SK-N-SH treated with all-trans-retinoic acid at 6 μM for 48 hours (cell line): Measurements from ENCODE around the gene ZNF428.

Experiments used
- ATAC-seq: fragments of 200-7000 bp; cut with Tn5 transposase; 3 replicates; pipeline ENCODE4 v1.9.1; 2020; ENCODE audit warnings: mild to moderate bottlenecking, moderate library complexity
- ARNTL ChIP-seq: fragments of 450-650 bp; formaldehyde crosslinking; IDR thresholded peaks from 2 replicates; pipeline ENCODE4 v1.5.0; 2020; ENCODE audit warnings: low read depth, mild to moderate bottlenecking, moderate library complexity, borderline replicate concordance
- BACH2 ChIP-seq: fragments of 250-450 bp; sonication (Bioruptor Pico); IDR thresholded peaks from 2 replicates; pipeline ENCODE4 v1.9.0; 2021; ENCODE audit warnings: mild to moderate bottlenecking, borderline replicate concordance
- CREB5 ChIP-seq: fragments of 250-450 bp; sonication (Bioruptor Pico); IDR thresholded peaks from 2 replicates; pipeline ENCODE4 v1.5.1; 2020; ENCODE audit warnings: low read depth, mild to moderate bottlenecking, moderate library complexity
- CSDC2 ChIP-seq: fragments of 250-450 bp; sonication (Bioruptor Pico); IDR thresholded peaks from 2 replicates; pipeline ENCODE4 v1.5.0; 2020; ENCODE audit warnings: mild to moderate bottlenecking, moderate library complexity
- ESRRG ChIP-seq: fragments of 250-450 bp; sonication (Bioruptor Pico); IDR thresholded peaks from 2 replicates; pipeline ENCODE4 v1.6.1; 2021; ENCODE audit warnings: mild to moderate bottlenecking
- GLIS3 ChIP-seq: fragments of 250-450 bp; sonication (Bioruptor Pico); IDR thresholded peaks from 2 replicates; pipeline ENCODE4 v1.5.0; 2020; ENCODE audit warnings: mild to moderate bottlenecking, moderate library complexity
- ISL1 ChIP-seq: fragments of 250-450 bp; sonication (Bioruptor Pico); IDR thresholded peaks from 2 replicates; pipeline ENCODE4 v2.1.2; 2022; ENCODE audit warnings: mild to moderate bottlenecking, moderate library complexity
- PPARA ChIP-seq: fragments of 250-450 bp; sonication (Bioruptor Pico); IDR thresholded peaks from 2 replicates; pipeline ENCODE4 v1.5.0; 2020; ENCODE audit warnings: mild to moderate bottlenecking, borderline replicate concordance
- RARB ChIP-seq: fragments of 250-450 bp; sonication (Bioruptor Pico); IDR thresholded peaks from 2 replicates; pipeline ENCODE4 v1.8.0; 2021; ENCODE audit warnings: mild to moderate bottlenecking, moderate library complexity
- SNAI2 ChIP-seq: fragments of 250-450 bp; sonication (Bioruptor Pico); IDR thresholded peaks from 2 replicates; pipeline ENCODE4 v1.5.0; 2020; ENCODE audit warnings: mild to moderate bottlenecking, moderate library complexity
- TCF4 ChIP-seq: fragments of 250-450 bp; sonication (Bioruptor Pico); IDR thresholded peaks from 2 replicates; pipeline ENCODE4 v1.8.0; 2021; ENCODE audit warnings: mild to moderate bottlenecking, moderate library complexity, borderline replicate concordance
- TOX ChIP-seq: fragments of 250-450 bp; sonication (Bioruptor Pico); IDR thresholded peaks from 2 replicates; pipeline ENCODE4 v1.8.0; 2021; ENCODE audit warnings: mild to moderate bottlenecking, moderate library complexity, borderline replicate concordance
- TSHZ2 ChIP-seq: fragments of 250-450 bp; sonication (Bioruptor Pico); IDR thresholded peaks from 2 replicates; pipeline ENCODE4 v1.5.0; 2020; ENCODE audit warnings: mild to moderate bottlenecking, moderate library complexity
- ZC3H10 ChIP-seq: fragments of 250-450 bp; sonication (Bioruptor Pico); IDR thresholded peaks from 2 replicates; pipeline ENCODE4 v1.5.1; 2021; ENCODE audit warnings: mild to moderate bottlenecking, moderate library complexity
- ZFP3 ChIP-seq: fragments of 250-450 bp; sonication (Bioruptor Pico); IDR thresholded peaks from 2 replicates; pipeline ENCODE4 v1.5.0; 2020; ENCODE audit warnings: mild to moderate bottlenecking, moderate library complexity
- ZFP30 ChIP-seq: fragments of 450-650 bp; formaldehyde crosslinking; IDR thresholded peaks from 2 replicates; pipeline ENCODE4 v1.5.0; 2022; ENCODE audit warnings: mild to moderate bottlenecking, moderate library complexity
- ZNF565 ChIP-seq: fragments of 450-650 bp; formaldehyde crosslinking; conservative IDR thresholded peaks from 2 replicates; pipeline ENCODE4 v1.5.0; 2020; ENCODE audit warnings: low read depth, mild to moderate bottlenecking, moderate library complexity
- ZNF70 ChIP-seq: fragments of 450-650 bp; formaldehyde crosslinking; IDR thresholded peaks from 2 replicates; pipeline ENCODE4 v1.5.0; 2020; ENCODE audit warnings: mild to moderate bottlenecking, moderate library complexity
- ZNF8 ChIP-seq: fragments of 450-650 bp; formaldehyde crosslinking; IDR thresholded peaks from 2 replicates; pipeline ENCODE4 v1.5.0; 2020; ENCODE audit warnings: mild to moderate bottlenecking, moderate library complexity
- TF ChIP-seq, protein P1 (sequence below): fragments of 250-450 bp; sonication (Bioruptor Pico); IDR thresholded peaks from 2 replicates; pipeline ENCODE4 v1.8.0; 2020; ENCODE audit warnings: mild to moderate bottlenecking, moderate library complexity, borderline replicate concordance
- TF ChIP-seq, protein P2 (sequence below): fragments of 250-450 bp; sonication (Bioruptor Pico); IDR thresholded peaks from 2 replicates; pipeline ENCODE4 v1.8.0; 2021; ENCODE audit warnings: low read depth, mild to moderate bottlenecking, moderate library complexity, borderline replicate concordance

Gene ZNF428

DNA sequence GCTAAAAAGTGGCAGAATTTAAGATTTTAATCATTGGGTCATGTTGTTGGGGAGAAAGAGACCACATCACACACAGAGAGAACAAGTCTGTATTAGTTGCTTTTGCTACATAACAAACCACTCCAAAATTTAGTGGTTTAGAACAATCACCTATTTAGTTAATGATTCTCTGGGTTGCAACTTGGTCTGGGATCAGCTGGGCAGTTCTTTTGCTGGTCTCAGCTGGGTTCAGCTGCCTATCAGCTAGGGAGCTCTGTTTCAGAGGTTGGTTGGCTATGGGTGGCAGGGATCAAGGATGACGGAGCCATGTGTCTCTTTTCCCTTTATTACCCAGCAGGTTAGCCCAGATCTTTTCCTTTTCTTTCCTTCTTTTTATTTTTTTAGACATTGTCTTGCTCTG, 34.9 kb downstream of the ZNF428 start:
- ATAC-seq, result no peak

DNA sequence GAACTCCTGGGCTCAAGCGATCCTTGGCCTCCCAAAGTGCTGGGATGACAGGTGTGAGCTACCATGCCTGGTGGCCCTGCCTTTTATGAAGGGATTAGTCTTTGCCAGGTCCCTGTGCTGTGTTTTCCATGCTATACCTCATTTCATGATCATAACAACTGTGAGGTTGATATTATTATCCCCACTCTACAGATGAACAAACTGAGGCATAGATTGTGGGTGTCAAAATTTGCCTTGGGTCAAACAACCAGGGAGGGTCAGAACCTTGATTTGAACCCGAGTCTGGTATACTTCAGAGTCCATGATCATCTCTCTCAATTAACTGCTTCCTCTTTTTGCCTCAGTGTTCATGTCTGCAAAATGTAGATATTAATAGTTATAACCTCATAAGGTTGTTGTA, 36.9 kb downstream of the ZNF428 start:
- no peak for TF ChIP-seq ARNTL
- TF ChIP-seq TSHZ2 (CRISPR knock-in tag), result no peak
- no peak for TF ChIP-seq ISL1 (CRISPR knock-in tag)
- TF ChIP-seq BACH2 (CRISPR knock-in tag), result no peak
- TF ChIP-seq TCF4, result no peak
- no peak for TF ChIP-seq ZFP30 (CRISPR knock-in tag)
- no peak for TF ChIP-seq ZFP3 (CRISPR knock-in tag)
- TF ChIP-seq CSDC2 (CRISPR knock-in tag), result no peak
- no peak for TF ChIP-seq ZNF8 (CRISPR knock-in tag)
- TF ChIP-seq, all 23 proteins: peak for 0
- ATAC-seq, result no peak

More for the DNA sequence above, 34.9 kb downstream of the ZNF428 start:
- TF ChIP-seq, protein P1, sequence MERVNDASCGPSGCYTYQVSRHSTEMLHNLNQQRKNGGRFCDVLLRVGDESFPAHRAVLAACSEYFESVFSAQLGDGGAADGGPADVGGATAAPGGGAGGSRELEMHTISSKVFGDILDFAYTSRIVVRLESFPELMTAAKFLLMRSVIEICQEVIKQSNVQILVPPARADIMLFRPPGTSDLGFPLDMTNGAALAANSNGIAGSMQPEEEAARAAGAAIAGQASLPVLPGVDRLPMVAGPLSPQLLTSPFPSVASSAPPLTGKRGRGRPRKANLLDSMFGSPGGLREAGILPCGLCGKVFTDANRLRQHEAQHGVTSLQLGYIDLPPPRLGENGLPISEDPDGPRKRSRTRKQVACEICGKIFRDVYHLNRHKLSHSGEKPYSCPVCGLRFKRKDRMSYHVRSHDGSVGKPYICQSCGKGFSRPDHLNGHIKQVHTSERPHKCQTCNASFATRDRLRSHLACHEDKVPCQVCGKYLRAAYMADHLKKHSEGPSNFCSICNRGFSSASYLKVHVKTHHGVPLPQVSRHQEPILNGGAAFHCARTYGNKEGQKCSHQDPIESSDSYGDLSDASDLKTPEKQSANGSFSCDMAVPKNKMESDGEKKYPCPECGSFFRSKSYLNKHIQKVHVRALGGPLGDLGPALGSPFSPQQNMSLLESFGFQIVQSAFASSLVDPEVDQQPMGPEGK (CRISPR knock-in tag), result no peak
- TF ChIP-seq TOX, result no peak
- no peak for TF ChIP-seq PPARA (CRISPR knock-in tag)
- no peak for TF ChIP-seq ISL1 (CRISPR knock-in tag)
- TF ChIP-seq CSDC2 (CRISPR knock-in tag), result no peak
- TF ChIP-seq ZC3H10 (CRISPR knock-in tag), result no peak
- TF ChIP-seq BACH2 (CRISPR knock-in tag), result no peak
- no peak for TF ChIP-seq ESRRG (CRISPR knock-in tag)
- TF ChIP-seq GLIS3 (CRISPR knock-in tag), result no peak
- TF ChIP-seq ZFP3 (CRISPR knock-in tag), result no peak
- TF ChIP-seq, protein P2, sequence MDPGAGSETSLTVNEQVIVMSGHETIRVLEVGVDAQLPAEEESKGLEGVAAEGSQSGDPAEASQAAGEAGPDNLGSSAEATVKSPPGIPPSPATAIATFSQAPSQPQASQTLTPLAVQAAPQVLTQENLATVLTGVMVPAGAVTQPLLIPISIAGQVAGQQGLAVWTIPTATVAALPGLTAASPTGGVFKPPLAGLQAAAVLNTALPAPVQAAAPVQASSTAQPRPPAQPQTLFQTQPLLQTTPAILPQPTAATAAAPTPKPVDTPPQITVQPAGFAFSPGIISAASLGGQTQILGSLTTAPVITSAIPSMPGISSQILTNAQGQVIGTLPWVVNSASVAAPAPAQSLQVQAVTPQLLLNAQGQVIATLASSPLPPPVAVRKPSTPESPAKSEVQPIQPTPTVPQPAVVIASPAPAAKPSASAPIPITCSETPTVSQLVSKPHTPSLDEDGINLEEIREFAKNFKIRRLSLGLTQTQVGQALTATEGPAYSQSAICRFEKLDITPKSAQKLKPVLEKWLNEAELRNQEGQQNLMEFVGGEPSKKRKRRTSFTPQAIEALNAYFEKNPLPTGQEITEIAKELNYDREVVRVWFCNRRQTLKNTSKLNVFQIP, result no peak
- no peak for TF ChIP-seq ZNF565 (CRISPR knock-in tag)
- TF ChIP-seq ZNF8 (CRISPR knock-in tag), result no peak
- TF ChIP-seq RARB (CRISPR knock-in tag), result no peak
- TF ChIP-seq CREB5 (CRISPR knock-in tag), result no peak
- no peak for TF ChIP-seq SNAI2 (CRISPR knock-in tag)
- no peak for TF ChIP-seq ZNF70 (CRISPR knock-in tag)

GRCh38 chr19:43581467-43581866, 38.0 kb downstream of the ZNF428 start:
- TF ChIP-seq TSHZ2 (CRISPR knock-in tag) (no peak), CREB5 (CRISPR knock-in tag) (no peak), ZNF8 (CRISPR knock-in tag) (no peak), TCF4 (no peak), ZNF565 (CRISPR knock-in tag) (no peak)
- no peak for ATAC-seq
